ENCODE measurements around the gene SLC9A5. TPM values are rescaled to one million over a fixed set of nuclear protein-coding genes. Genes with fewer than 3 reads are reported as not detected.

Gene SLC9A5
- total RNA-seq, 1 donor from 2014 or later = 0.94 TPM

GRCh38 chr16:67305216-67306071 lies 56.7 kb downstream of the SLC9A5 start:
- no peak for DNase-seq (ENCODE audit: low read depth)

- DNase-seq (ENCODE audit: low read depth) = no peak
Observed at GRCh38 chr16:67310561-67310960, 61.8 kb downstream of the SLC9A5 start.

GRCh38 chr16:67311607-67312488 lies 63.1 kb downstream of the SLC9A5 start:
- peak; percentile 93 for DNase-seq (ENCODE audit: low read depth)

GRCh38 chr16:67312719-67313118 lies 63.9 kb downstream of the SLC9A5 start:
- peak; percentile 6 for DNase-seq (ENCODE audit: low read depth)

- DNase-seq (ENCODE audit: low read depth) = no peak
Observed at GRCh38 chr16:67317853-67318252, 69.1 kb downstream of the SLC9A5 start.

MicroRNAs within 50 kb of the gene (microRNA counts, 767-probe panel; counts per million panel counts)
- microRNA hsa-miR-328 = not detected

Small RNA genes within 50 kb of the gene (microRNA-seq; reads per million reads assigned to microRNA genes)
- gene MIR328 = 50.7 reads per million, percentile 48 among the genes with 10 or more reads in this experiment

Other genes with a start within 250 kb of the SLC9A5 start
- 54.1 and 75.1 TPM in 2 replicates for gene CBFB, start 219.8 kb upstream of the SLC9A5 start, total RNA-seq
- 22.4 and 30.7 TPM in 2 replicates for gene PHAF1, start 139.0 kb upstream of the SLC9A5 start, total RNA-seq
- gene B3GNT9, start 98.0 kb upstream of the SLC9A5 start, total RNA-seq = 56.1 and 57.4 TPM in 2 replicates
- gene TRADD, start 89.1 kb upstream of the SLC9A5 start, total RNA-seq = 19.1 and 21.0 TPM in 2 replicates
- 39.3 and 46.4 TPM in 2 replicates for gene FBXL8, start 89.0 kb upstream of the SLC9A5 start, total RNA-seq
- 20.9 and 29.3 TPM in 2 replicates for gene HSF4, start 84.2 kb upstream of the SLC9A5 start, total RNA-seq
- gene NOL3, start 78.4 kb upstream of the SLC9A5 start, total RNA-seq = 70.9 and 86.5 TPM in 2 replicates
- 27.2 and 28.6 TPM in 2 replicates for gene MATCAP1, start 65.0 kb upstream of the SLC9A5 start, total RNA-seq
- 0.99 and 2.1 TPM in 2 replicates for gene EXOC3L1, start 58.8 kb upstream of the SLC9A5 start, total RNA-seq
- 75.8 and 93.9 TPM in 2 replicates for gene E2F4, start 56.8 kb upstream of the SLC9A5 start, total RNA-seq
- gene ELMO3, start 49.8 kb upstream of the SLC9A5 start, total RNA-seq = 0.56 and 0.99 TPM in 2 replicates
- gene TMEM208, start 21.8 kb upstream of the SLC9A5 start, total RNA-seq = 31.6 and 32.8 TPM in 2 replicates
- gene FHOD1, start 1.5 kb upstream of the SLC9A5 start, total RNA-seq = 9.6 and 28.5 TPM in 2 replicates
- gene PLEKHG4, start 30.6 kb downstream of the SLC9A5 start, total RNA-seq = 0.32 and 0.42 TPM in 2 replicates
- not detected in 2 replicates for gene KCTD19, start 77.8 kb downstream of the SLC9A5 start, total RNA-seq
- not detected in 2 replicates for gene LRRC36, start 77.8 kb downstream of the SLC9A5 start, total RNA-seq
- gene TPPP3, start 144.5 kb downstream of the SLC9A5 start, total RNA-seq = 30.0 and 67.0 TPM in 2 replicates
- 12.8 and 19.2 TPM in 2 replicates for gene ZDHHC1, start 167.5 kb downstream of the SLC9A5 start, total RNA-seq
- 6.1 and 31.3 TPM in 2 replicates for gene HSD11B2, start 182.1 kb downstream of the SLC9A5 start, total RNA-seq
- gene ATP6V0D1, start 232.2 kb downstream of the SLC9A5 start, total RNA-seq = 190 and 234 TPM in 2 replicates
- not detected in 2 replicates for gene AGRP, start 234.6 kb downstream of the SLC9A5 start, total RNA-seq

All from myocyte (in vitro differentiated cells).